Measurements from ENCODE around the gene PPARA. TPM values are rescaled to one million over a fixed set of nuclear protein-coding genes. Genes with fewer than 3 reads are reported as not detected.
"Not testable (repeated sequence)": the region's sequence is repeated elsewhere in the genome, so short reads cannot be mapped to it uniquely, and the experiment has no call there.

Gene PPARA
- total RNA-seq, 1 donor = 22.1 TPM

GRCh38 chr22:46129390-46130041, 20.8 kb upstream of the PPARA start:
- Histone ChIP-seq H3K27ac (ENCODE audit: low read depth, low read length) (no peak overlapping the region), H3K4me1 (ENCODE audit: insufficient read depth, low read length) (no peaks in the 10 kb centered on the region), H3K27me3 (ENCODE audit: insufficient read depth, low read length) (no peaks in the 10 kb centered on the region), H3K79me2 (ENCODE audit: insufficient read depth, low read length) (no peaks in the 10 kb centered on the region), H3K4me3 (ENCODE audit: insufficient read depth, low read length) (no peak overlapping the region), H4K20me1 (ENCODE audit: insufficient read depth, low read length) (no peaks in the 10 kb centered on the region), H2AFZ (ENCODE audit: low read length) (no peak overlapping the region), H3K9me3 (ENCODE audit: low read depth, low read length) (no peaks in the 10 kb centered on the region), H3K36me3 (ENCODE audit: insufficient read depth, low read length) (no peaks in the 10 kb centered on the region), H3K4me2 (ENCODE audit: insufficient read depth, low read length) (no peak overlapping the region)
- TF ChIP-seq CTCF (IDR thresholded peaks at IDR 0.05; ENCODE audit: extremely low read depth, low read depth, low read length) = no peak
- no peak for DNase-seq (ENCODE audit: insufficient read length, low spot score, missing footprints)

- H3K36me3 ChIP-seq (ENCODE audit: insufficient read depth, low read length) = no peaks in the 10 kb centered on the region
- no peaks in the 10 kb centered on the region for H3K79me2 ChIP-seq (ENCODE audit: insufficient read depth, low read length)
- H3K4me2 ChIP-seq (ENCODE audit: insufficient read depth, low read length) = no peak overlapping the region
- no peak overlapping the region for H3K27ac ChIP-seq (ENCODE audit: low read depth, low read length)
- H3K4me3 ChIP-seq (ENCODE audit: insufficient read depth, low read length) = no peak overlapping the region
- H2AFZ ChIP-seq (ENCODE audit: low read length) = no peak overlapping the region
- H3K4me1 ChIP-seq (ENCODE audit: insufficient read depth, low read length) = no peaks in the 10 kb centered on the region
- peak; percentile 78 for DNase-seq (ENCODE audit: insufficient read length, low spot score, missing footprints)
- peak; percentile 38 for TF ChIP-seq CTCF (IDR thresholded peaks at IDR 0.05; ENCODE audit: extremely low read depth, low read depth, low read length)
- H3K27me3 ChIP-seq (ENCODE audit: insufficient read depth, low read length) = no peaks in the 10 kb centered on the region
- no peaks in the 10 kb centered on the region for H3K9me3 ChIP-seq (ENCODE audit: low read depth, low read length)
- no peaks in the 10 kb centered on the region for H4K20me1 ChIP-seq (ENCODE audit: insufficient read depth, low read length)
Observed at GRCh38 chr22:46131151-46131587, 19.2 kb upstream of the PPARA start.

GRCh38 chr22:46132193-46132829, 18.0 kb upstream of the PPARA start:
- not testable (repeated sequence) for H3K36me3 ChIP-seq (ENCODE audit: insufficient read depth, low read length); H3K9me3 ChIP-seq (ENCODE audit: low read depth, low read length); H4K20me1 ChIP-seq (ENCODE audit: insufficient read depth, low read length); H3K79me2 ChIP-seq (ENCODE audit: insufficient read depth, low read length); DNase-seq (ENCODE audit: insufficient read length, low spot score, missing footprints); H3K4me1 ChIP-seq (ENCODE audit: insufficient read depth, low read length); H3K27me3 ChIP-seq (ENCODE audit: insufficient read depth, low read length); H3K4me3 ChIP-seq (ENCODE audit: insufficient read depth, low read length); H3K4me2 ChIP-seq (ENCODE audit: insufficient read depth, low read length); H3K27ac ChIP-seq (ENCODE audit: low read depth, low read length); H2AFZ ChIP-seq (ENCODE audit: low read length)

GRCh38 chr22:46132830-46133587, 17.3 kb upstream of the PPARA start:
- no peaks in the 10 kb centered on the region for H3K36me3 ChIP-seq (ENCODE audit: insufficient read depth, low read length)
- no peaks in the 10 kb centered on the region for H3K79me2 ChIP-seq (ENCODE audit: insufficient read depth, low read length)
- no peaks in the 10 kb centered on the region for H3K9me3 ChIP-seq (ENCODE audit: low read depth, low read length)
- DNase-seq (ENCODE audit: insufficient read length, low spot score, missing footprints) = peak; percentile 87
- H2AFZ ChIP-seq (ENCODE audit: low read length) = no peak overlapping the region
- H3K27me3 ChIP-seq (ENCODE audit: insufficient read depth, low read length) = no peaks in the 10 kb centered on the region
- H4K20me1 ChIP-seq (ENCODE audit: insufficient read depth, low read length) = no peaks in the 10 kb centered on the region
- H3K4me2 ChIP-seq (ENCODE audit: insufficient read depth, low read length) = no peak overlapping the region
- no peaks in the 10 kb centered on the region for H3K4me1 ChIP-seq (ENCODE audit: insufficient read depth, low read length)
- no peak for TF ChIP-seq CTCF (IDR thresholded peaks at IDR 0.05; ENCODE audit: extremely low read depth, low read depth, low read length)
- H3K4me3 ChIP-seq (ENCODE audit: insufficient read depth, low read length) = no peak overlapping the region
- no peak overlapping the region for H3K27ac ChIP-seq (ENCODE audit: low read depth, low read length)

All from osteoblast (primary cell).